IPS-NIHi11 (cell line): Measurements from ENCODE around the gene DNAH6.
"Not testable (repeated sequence)": the region's sequence is repeated elsewhere in the genome, so short reads cannot be mapped to it uniquely, and the experiment has no call there.

Experiments used
- DNase-seq: peaks from one replicate; pipeline ENCODE4 v3.0.0; 2012; ENCODE audit warnings: mixed read lengths, low spot score

DNAH6 gene

DNA sequence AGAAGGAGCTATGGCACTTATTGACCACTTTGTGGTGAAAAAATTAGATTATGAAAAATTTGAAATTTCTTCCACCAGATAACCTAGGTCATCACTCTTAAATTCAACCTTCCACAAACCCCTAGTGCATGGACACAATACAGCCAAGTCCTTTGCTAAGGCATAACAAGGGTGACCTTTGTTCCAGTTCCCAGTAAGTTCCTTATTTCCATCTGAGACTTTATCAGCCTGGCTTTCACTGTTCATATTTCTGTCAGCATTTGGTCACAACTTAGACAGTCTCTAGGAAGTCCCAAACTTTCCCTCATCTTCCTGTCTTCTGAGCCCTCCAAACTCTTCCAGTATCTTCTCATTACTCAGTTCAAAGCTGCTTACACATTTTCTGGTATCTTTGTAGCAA lies 232.0 kb downstream of the DNAH6 start:
- DNase-seq, result no peak

DNA sequence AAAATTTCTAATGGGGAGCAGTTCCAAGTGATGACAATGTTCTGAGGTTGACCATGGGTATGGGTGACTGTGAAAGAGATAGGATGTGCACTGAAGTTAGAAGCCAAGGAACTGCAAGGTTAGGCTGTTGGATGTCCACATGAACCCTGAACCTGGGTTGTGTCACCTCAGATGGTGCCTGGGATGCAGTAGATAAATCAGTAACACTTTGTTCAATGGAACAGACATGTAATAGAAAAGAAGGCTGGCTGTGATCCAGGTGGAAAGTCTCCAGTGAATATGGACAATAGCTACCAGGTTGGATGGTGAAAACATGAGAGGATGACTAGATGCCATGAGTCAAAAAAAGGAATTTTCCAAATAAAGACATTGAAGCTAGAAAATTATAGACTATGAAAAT lies 233.1 kb downstream of the DNAH6 start:
- no peak for DNase-seq

DNA sequence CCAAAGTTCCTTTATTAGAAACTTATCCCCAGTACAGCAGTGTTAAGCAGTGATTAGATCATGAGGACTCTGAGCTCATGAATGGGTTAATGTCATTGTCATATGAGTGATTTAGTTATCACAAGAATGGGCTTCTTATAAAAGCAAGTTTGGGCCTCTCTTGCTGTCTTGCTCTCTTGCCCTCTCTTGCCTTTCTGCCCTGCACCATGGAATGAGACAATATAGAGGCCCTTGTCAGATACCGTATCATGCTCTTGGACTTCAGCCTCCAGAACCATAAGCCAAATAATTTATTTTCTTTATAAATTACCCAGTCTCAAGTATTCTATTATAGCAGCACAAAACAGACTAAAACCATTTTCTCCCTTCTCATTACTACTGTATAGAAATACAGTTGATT lies 238.8 kb downstream of the DNAH6 start:
- no peak for DNase-seq

DNA sequence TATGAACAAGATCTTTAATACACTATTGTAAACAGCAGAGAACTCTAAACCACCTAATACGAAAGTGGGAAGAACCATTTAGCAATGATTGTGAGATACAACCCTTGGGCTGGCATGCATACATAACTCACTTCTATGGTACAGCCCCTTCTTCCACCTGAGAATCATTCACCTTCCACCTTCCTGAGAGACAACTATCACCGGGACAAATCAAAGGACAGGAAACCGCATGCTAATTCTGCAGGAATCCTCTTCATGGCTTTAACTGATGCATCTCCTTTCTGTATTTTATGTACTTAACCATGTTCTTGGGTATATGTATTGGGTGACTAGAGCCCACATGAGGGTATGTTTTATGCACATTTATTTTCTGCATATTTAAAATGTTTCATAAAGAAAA lies 241.3 kb downstream of the DNAH6 start:
- DNase-seq, result peak; percentile 16

DNA sequence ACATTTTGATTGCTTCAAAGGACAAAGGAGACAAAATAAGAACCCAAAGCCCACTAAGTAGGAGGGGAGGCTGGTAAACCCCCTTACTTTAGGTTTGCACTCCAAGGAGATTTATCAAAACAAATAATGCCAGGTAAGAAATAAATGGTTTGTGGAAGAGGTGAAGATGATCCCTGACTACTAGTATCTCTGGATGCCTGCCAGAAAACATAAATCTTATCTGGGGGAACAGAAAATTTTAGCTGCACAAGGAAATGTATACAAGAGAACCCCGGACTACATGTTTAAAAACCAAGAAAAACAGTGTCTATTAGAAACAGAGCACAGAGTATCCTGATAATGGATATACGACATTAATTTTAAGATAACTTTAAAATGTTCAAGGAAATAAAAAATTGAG lies 250.5 kb downstream of the DNAH6 start:
- no peak for DNase-seq

DNA sequence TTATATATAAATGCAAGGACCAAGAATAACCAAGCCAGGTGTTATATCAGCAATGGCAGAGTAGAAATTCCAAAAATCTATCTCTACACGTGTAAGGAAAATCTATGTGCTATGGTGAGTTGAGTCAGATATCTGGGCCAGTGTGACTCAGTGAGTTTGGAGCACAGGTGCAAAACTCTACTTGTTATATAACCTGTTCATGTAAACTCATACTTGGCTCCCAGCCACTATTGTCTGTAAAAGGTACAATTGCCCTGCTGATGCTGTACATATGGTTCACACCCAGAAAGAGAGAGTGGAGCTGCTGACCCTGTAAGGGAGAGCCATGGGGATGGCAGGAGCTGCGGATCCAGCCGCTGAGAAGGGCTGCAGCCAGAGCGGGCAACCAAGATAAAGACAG lies 252.5 kb downstream of the DNAH6 start:
- no peak for DNase-seq

DNA sequence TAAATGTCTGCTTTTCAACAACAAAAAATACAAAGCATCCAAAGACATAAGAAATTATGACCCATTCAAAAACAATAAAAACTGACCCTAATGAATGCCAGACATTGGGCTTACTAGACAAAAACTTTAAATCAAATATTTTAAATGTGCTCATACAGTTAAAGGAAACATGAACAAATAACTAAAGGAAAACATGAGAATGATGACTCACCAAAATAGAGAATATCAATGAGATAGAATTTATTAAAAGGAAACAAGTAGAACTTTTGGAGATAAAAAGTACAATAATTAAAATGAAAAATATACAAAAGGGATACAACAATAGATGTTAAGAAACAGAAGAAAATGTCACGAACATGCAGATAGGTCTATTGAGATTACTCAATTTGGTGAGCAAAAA lies 254.0 kb downstream of the DNAH6 start:
- no peak for DNase-seq

DNA sequence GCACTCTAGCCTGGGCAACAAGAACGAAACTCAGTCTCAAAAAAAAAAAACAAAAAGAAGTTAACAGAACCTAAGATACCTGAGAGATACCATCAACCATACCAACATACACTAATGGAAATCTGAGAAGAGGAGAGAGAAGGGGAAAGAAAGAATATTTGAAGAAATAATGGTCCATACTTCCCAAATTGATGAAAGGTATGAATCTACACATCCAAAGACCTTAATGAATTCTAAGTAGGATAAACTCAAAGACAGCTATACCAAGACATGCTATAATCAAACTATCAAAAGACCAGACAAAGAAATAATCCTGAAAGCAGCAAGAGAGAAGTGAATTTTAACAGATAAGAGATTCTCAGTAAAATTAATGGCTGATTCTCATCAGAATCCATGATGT lies 255.0 kb downstream of the DNAH6 start:
- no peak for DNase-seq

DNA sequence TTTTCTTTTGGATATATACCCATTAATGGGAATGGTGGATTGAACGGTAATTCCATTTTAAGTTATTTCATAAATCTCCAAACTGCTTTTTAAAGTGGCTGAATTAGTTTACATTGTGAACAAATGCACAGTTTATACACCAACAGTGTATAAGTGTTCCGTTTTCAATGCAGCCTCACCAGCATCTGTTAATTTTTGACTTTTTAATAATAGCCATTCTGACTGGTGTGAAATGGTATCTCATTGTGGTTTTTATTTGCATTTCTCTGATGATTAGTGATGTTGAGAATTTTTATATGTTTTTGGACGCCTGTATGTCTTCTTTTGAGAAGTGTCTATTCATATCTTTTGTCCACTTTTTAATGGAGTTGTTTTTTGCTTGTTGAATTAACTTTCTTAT lies 257.3 kb downstream of the DNAH6 start:
- DNase-seq, result not testable (repeated sequence)

DNA sequence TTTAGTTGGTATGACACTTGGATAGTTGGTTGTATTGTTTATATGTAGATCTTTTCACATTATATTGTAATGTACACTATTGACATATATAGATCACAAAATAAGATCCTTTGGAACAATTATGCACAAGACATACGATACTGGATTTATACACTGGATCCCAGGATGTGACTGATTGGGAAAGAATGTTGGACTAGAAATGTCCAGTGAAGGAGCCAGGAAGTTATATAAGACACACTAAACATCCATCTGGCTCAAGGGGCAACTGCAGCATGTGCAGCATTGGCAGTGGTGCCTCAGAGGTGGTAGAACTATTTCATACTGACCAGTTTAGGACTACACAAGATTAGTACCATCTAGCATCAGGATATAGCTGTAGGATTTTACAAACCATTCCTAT lies 259.7 kb downstream of the DNAH6 start:
- no peak for DNase-seq

DNA sequence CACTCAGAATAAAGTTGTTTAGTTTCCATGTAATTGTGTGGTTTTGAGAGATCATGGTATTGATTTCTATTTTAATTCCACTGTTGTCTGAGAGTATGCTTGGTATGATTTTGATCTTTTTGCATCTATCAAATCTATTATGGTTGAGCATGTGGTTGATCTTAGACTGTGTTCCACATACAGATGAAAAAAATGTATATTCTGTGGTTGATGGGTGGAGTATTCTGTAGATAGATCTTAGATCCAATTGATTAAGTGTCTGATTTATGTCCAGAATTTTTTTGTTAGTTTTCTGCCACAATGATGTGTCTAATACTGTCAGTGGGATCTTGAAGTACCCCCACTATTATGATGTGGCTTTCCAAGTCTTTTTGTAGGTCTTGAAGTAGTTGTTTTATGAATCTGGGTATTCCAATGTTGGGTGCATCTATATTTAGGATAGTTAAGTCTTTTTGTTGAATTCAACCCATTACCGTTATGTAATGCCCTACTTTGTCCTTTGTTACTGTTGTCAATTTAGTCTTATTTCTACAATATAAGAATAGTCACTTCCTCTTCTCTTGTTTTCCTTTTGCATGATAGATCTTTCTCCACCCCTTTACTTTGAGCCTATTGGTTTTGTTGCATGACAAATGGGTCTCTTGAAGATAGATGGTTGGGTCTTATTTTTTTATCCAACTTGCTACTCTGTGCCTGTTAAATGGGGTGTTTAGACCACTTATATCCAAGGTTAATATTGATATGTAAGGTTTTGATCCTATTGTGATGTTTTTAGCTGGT lies 262.8 kb downstream of the DNAH6 start:
- DNase-seq, result no peak

DNA sequence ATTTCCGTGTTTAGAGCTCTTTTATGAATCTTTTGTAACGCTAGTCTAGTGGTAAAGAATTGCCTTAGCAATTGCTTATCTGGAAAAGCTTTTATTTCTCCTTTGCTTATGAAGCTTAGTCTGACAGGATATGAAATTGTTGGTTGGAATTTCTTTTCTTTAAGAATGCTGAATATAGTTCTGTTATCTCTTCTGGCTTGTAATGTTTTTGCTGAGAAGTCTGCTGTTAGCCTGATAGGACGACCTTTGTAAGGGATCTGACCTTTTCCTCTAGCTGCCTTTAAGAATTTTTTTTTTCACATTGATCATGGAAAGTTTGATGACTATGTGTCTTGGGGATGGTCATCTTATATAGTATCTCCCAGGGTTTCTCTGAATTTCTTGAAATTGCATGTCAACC lies 263.5 kb downstream of the DNAH6 start:
- DNase-seq, result no peak

DNA sequence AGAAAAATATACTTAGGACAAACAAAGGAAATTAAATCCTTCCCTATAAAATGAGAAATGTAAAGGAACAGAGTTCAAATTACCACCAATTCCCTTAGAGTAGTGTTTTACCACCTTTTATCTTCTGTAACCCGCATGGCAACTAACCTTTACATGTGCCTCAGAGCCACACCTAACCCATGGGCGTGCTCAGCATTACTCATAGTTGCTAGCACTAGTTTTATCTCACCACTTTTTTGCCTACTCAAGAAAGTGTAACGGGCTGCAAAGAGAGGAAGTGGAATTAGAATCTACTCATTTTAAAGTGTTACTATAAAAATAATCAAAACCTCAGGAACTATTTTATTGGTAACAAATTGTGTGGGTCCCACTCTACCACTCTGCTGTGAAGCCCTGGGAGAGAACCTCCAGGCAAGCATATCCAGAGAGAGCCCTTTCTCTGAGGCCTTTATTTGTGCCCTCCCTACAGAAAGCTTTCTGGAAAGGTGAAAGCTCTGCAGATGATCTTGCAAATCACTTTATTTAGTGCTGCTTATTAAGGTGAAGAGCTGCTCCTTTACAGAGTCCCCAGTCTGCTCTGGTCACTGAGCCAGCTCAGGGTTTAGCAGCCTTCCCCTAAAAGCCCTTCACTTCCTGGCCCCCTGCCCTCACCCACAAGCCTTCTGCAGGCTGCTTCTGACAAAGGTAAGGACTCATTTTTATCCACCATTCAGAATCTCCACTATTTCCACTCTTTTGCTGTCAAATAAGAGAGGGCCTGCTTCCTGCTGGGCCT lies 265.8 kb downstream of the DNAH6 start:
- DNase-seq, result no peak

DNA sequence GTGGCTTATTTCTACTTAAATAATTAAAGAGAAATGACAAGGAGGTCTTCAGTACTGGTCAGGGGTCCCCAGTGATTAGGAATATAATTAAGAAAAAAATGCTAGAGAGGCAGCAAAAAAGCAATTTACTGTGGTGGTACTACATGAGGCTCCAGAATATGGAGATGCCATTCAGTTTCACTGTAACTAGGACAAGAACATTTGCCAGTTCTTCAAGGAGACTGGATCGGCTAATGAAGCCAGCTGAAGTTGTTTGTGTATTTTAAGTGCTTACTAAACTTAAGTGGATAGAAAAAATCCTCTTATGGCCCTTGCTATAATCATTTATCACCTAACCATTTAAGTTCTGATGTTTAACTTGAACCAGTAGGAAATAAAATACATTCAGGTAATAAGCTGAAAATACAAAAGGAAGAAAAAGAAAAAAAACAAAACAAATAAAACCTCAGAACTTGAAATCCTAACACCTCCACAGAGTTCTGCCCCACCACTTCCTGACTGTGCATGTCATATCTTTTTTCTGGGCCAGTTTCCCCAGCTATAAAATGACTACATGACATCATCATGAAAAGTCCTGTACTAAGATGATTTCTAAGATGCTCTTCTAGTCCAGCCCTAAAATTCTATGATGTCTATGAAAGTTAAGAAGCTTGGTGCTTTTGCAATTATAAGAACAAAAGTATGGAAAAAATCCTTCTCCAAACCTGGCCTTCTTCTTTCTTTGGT lies 266.6 kb downstream of the DNAH6 start:
- DNase-seq, result no peak

DNA sequence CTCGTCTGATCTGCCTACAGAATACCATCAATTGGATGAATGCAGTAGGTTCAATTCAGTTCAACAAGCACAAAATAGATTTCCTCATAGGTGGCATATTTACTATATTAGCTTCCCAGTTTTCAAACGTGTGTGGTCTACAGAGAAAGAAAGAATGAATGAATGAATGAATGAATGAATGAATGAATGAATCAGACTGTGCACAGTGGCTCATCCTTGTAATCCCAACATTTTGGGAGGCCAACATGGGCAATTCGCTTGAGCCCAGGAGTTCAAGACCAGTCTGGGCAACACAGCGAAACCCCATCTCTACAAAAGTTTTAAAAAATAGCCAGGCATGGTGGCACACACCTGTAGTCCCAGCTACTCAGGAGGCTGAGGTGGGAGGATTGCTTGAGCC lies 269.7 kb downstream of the DNAH6 start:
- DNase-seq, result no peak

DNA sequence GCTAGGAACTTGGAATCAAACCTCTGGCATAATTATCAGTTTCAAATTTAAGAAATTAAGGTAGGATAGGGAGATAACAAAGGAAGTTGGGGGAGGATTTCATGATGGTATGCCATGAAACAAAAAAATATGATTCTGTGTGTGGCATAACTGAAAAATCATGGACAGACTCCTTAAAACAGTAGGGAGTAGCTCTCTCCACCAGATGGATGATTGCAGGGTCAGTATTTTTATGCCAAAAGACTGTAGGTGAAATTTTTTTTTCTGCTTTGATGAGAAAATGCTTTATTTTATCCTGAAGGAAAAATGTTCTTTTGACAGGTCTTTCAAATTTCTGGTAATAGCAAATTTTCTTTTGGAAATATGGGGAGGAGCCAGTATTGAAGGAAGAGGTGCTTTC lies 270.3 kb downstream of the DNAH6 start:
- DNase-seq, result no peak

DNA sequence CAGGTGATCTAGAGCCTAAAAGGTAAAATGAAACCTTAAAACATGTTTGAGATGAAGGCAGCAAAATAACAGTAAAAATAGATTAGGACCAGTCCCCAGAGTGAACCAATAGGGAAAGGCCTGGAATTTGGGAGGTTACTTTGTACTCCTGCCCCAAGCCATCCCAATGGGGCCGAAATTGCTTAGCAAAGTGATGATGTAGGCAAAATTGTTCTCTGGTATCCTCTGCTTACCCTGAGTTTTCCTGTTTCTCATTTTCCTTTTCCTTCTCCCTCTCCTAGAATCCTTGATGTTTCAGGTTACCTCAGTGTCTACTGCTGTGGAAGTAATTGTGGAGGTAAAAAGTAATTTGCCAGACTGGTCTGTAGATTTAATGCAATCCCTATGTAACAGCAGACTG lies 271.7 kb downstream of the DNAH6 start:
- no peak for DNase-seq

DNA sequence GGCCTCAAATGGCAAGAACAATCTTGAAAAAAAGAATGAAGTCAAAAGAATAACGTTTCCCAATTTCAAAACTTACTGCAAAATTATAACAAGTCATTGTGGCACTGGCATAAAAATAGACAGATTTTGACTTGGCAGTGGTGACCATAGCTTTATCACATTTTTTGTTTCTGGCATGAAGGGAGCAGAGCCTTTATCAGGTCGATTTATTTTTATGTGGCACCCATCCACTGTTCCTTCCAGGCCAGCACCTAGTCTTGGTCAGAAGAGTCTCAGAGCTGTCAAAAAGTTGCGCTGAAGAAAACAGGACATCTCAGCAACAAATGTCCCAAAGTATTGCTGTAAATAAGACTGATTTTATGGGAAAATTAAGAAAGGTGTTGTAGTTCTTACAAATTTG lies 272.2 kb downstream of the DNAH6 start:
- DNase-seq, result no peak

DNA sequence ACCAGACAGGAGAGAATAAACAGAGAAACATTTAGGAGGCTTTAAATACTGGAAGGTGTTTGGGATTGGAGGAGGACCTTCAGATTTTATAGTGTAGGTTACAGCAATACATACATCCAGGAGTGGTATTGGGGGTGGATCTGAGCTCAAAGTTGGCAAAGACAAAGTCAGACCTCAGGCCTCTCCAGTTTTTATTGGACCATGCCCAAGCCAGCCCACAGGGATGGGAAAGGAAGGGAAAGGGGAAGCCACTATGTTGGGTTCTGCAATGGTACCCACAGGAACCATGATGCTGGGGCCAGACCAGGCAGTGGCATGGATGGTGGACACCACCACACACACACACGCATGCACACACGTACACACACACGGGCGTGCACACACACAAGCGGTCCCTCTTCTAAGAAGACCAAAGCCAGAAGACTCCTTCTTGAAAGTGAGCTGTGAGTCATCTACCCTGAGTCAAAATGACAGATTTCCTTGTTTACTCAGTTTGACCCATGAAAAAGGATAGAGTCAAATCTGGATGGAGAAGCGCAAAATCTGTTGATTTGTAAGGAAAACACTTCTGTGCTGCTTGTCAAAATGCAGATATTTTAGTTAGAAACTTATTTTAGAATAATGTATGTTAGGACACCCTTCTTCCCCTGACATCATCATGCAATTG lies 276.7 kb downstream of the DNAH6 start:
- no peak for DNase-seq

DNA sequence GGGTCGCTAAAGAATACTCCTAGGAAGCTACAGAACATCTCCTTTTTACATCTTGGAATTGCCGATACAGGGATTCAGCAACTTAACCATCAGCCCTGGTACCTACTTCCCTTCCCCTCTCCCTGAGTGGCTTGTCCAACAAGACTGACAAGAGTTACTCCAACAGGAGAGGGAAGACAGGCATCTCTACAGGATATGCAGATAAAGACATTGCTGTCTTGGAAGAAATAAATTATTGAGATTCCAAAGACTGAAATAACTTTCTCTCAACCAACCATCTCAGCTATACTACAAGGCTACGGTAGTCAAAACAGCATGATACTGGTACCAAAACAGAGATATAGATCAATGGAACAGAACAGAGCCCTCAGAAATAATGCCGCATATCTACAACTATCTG lies 277.3 kb downstream of the DNAH6 start:
- DNase-seq, result no peak

DNA sequence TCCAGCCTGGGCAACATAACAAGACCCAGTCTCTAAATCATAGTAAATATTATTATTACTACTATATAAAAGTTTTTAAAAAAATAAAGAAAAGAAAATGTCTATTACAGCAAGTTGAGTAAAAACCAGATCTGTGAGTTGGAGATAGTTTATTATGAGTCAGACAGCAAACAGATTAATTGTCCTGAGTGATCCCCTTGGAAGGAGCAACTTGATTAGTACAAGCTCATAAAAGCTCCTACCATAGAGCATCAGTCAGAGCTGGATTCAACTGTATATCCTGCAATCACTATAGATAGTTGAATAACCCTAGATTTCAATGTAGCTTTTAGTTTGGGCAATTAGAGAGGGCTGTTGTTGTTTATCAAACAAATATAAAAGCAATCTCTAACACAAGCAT lies 280.5 kb downstream of the DNAH6 start:
- DNase-seq, result no peak

DNA sequence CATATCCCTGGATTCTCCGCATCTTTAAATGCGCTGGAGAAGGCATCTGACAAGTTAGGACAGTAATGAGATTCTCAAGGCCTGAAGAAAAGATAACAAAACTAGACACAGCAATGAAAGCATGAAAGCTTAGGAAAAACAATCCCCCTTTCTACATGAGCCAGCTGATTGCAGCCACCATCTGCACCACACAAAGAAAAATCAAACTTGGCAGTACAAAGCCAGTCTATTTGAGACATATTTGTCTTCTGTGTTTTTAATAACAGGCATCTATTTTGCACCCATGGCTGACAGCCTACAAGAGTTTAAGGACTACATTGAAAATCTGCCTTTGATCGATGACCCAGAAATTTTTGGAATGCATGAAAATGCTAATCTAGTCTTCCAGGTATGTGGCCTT lies 281.0 kb downstream of the DNAH6 start:
- no peak for DNase-seq

DNA sequence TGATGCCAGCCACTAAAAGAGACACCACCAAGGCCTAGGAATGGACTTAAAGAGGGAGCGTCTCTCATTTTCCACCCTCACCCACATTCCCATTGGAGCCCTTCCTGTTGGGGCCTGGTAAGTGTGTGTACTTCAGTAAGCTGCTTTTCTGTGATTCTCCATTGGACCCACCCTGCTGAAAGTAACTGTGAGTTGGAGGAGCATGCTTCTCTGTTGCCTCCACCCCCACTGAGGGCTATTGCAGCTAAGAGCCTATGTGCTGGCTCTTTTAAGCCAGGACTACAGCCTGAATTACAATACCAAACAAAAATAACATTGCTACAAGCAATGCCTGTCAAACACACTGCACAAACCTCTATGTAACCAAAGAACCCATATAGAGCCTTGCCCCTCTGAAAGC lies 283.5 kb downstream of the DNAH6 start:
- no peak for DNase-seq
